Measurements from ENCODE around the gene PTPRH. TPM values are rescaled to one million over a fixed set of nuclear protein-coding genes. Genes with fewer than 3 reads are reported as not detected.

Gene PTPRH
- total and polyA plus RNA-seq, 9 of the 15 experiments (the other 6 are each of a cell fraction or from before 2014, with no cell fraction given): 0.87 to 34.3 (median 22.7) TPM

DNA sequence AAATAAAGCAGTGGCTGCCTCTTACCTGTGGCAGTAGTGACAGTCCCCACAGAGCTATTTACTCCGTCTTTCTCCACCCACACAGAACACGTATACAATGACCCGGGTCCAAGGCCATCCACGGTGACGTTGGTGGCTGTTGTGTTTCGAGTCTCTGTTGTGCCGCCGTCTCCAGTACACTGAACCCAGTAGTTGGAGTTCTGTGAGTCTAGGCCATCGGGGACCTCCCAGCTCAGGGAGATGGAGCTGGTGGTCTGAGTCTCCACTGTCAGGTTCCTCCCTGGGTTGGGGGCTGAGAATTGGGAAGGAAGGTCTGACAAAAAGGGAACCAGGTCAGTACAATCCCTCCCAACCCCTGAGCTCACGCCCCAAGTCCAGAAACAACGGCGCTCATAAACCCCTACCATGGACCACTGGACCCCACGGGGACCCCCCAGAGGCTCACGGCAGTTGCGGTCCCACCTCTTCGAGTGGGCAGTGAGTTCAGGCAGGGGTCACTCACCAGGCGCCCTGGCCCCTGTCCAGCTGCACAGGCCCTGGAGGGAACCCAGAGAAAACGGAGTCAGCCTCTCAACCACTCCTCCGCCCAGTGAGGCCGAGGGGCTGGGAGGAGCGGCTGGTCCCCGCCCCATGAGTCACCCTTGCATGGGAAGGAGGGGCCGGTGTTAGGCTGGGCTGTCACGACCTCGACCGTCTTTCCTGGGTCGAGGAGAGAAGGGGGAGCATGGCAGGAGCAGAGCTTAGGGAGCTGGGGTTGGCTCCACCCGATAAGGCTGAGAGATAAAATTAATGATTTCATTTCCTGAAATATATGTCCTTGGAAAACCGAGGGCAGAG lies 2.4 kb downstream of the PTPRH start (continued):
- no peak for TF ChIP-seq ZNF57 (CRISPR knock-in tag; IDR thresholded peaks at IDR 0.05)
- TF ChIP-seq HNRNPL (IDR thresholded peaks at IDR 0.05; ENCODE audit: low read depth, low read length): no peak
- TF ChIP-seq HDAC1 (IDR thresholded peaks at IDR 0.05): 0 out of 4 replicates have a peak, but pooled peaks of 1 of the 2 experiments have one; percentile 54
- TF ChIP-seq ZNF668 (CRISPR knock-in tag; IDR thresholded peaks at IDR 0.05): no peak
- TF ChIP-seq SMC3 (conservative IDR thresholded peaks at IDR 0.05; ENCODE audit: insufficient read depth, low read depth, low read length): 0 out of 2 replicates have a peak, but pooled peaks have one; percentile 28
- TF ChIP-seq CHCHD3 (CRISPR knock-in tag; IDR thresholded peaks at IDR 0.05): no peak
- no peak for TF ChIP-seq BCOR (IDR thresholded peaks at IDR 0.05)
- TF ChIP-seq NFIC (IDR thresholded peaks at IDR 0.05): peak; percentile 97
- peak; percentile 24; the same call in 1 of the 2 replicates for TF ChIP-seq TAL1 (IDR thresholded peaks at IDR 0.05)
- 0 out of 2 replicates have a peak, but pooled peaks have one; percentile 23 for TF ChIP-seq CBFA2T2 (conservative IDR thresholded peaks at IDR 0.05)
- no peak for TF ChIP-seq MEF2D (tag; conservative IDR thresholded peaks at IDR 0.05; ENCODE audit: low read depth)
- peak; percentile 58 for TF ChIP-seq CBFA2T3 (IDR thresholded peaks at IDR 0.05)
- 0 out of 2 replicates have a peak, but pooled peaks have one; percentile 43 for TF ChIP-seq NR2C2 (CRISPR knock-in tag; IDR thresholded peaks at IDR 0.05)
- TF ChIP-seq NR2C2 (tag; IDR thresholded peaks at IDR 0.05): peak; percentile 77
- TF ChIP-seq NEUROD1 (IDR thresholded peaks at IDR 0.05; ENCODE audit: borderline replicate concordance, low read depth, low read length, partially characterized antibody): peak; percentile 52
- no peak for TF ChIP-seq NFYB (IDR thresholded peaks at IDR 0.05; ENCODE audit: extremely low read depth, insufficient read length)
- peak; percentile 80 for TF ChIP-seq SMARCA4 (IDR thresholded peaks at IDR 0.05)
- TF ChIP-seq SIN3A (IDR thresholded peaks at IDR 0.05; ENCODE audit: borderline replicate concordance in 2 of 2, control insufficient read depth in 1 of 2, low read depth in 2 of 2, low read length in 2 of 2): peak; percentile 67 to 78; a peak in 2 of 4 replicates
- no peak for TF ChIP-seq MTA1 (IDR thresholded peaks at IDR 0.05; ENCODE audit: borderline replicate concordance)
- TF ChIP-seq GTF2F1 (IDR thresholded peaks at IDR 0.05; ENCODE audit: low read depth, low read length): 0 out of 2 replicates have a peak, but pooled peaks have one; percentile 63
- TF ChIP-seq NR4A1 (CRISPR knock-in tag; IDR thresholded peaks at IDR 0.05): no peak
- TF ChIP-seq NR4A1 (tag; IDR thresholded peaks at IDR 0.05): no peak
- no peak for TF ChIP-seq SRSF9 (IDR thresholded peaks at IDR 0.05; ENCODE audit: borderline replicate concordance, low read depth, low read length)
- TF ChIP-seq ZBTB5 (IDR thresholded peaks at IDR 0.05): no peak
- TF ChIP-seq, protein P1, sequence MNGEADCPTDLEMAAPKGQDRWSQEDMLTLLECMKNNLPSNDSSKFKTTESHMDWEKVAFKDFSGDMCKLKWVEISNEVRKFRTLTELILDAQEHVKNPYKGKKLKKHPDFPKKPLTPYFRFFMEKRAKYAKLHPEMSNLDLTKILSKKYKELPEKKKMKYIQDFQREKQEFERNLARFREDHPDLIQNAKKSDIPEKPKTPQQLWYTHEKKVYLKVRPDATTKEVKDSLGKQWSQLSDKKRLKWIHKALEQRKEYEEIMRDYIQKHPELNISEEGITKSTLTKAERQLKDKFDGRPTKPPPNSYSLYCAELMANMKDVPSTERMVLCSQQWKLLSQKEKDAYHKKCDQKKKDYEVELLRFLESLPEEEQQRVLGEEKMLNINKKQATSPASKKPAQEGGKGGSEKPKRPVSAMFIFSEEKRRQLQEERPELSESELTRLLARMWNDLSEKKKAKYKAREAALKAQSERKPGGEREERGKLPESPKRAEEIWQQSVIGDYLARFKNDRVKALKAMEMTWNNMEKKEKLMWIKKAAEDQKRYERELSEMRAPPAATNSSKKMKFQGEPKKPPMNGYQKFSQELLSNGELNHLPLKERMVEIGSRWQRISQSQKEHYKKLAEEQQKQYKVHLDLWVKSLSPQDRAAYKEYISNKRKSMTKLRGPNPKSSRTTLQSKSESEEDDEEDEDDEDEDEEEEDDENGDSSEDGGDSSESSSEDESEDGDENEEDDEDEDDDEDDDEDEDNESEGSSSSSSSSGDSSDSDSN (IDR thresholded peaks at IDR 0.05; ENCODE audit: borderline replicate concordance in 1 of 2, low read depth in 2 of 2, low read length in 2 of 2): peak in 1 of 2 experiments; percentile 79; a peak in 2 of 4 replicates
- no peak for TF ChIP-seq NCOA2 (IDR thresholded peaks at IDR 0.05; ENCODE audit: partially characterized antibody in 2 of 2)

Data from K562 (cell line).